ENCODE data around the gene CX3CR1. TPM values are rescaled to one million over a fixed set of nuclear protein-coding genes. Genes with fewer than 3 reads are reported as not detected.
A peak's percentile ranks its signal among the peaks of the same experiment; 100 is the strongest.
"Not testable (repeated sequence)": the region's sequence is repeated elsewhere in the genome, so short reads cannot be mapped to it uniquely, and the experiment has no call there.

The CX3CR1 gene
- total RNA-seq, 1 donor from 2014 or later, result 2.1 TPM

- intact Hi-C loops (cut with DNase I), result no loop called here
- DNase-seq (ENCODE audit: missing footprints) (no peak), ATAC-seq (peak; percentile 52)
These were observed 30.3 kb downstream of the CX3CR1 start for GRCh38 chr3:39249453-39250115.

GRCh38 chr3:39241561-39241960 is 38.3 kb downstream of the CX3CR1 start:
- DNase-seq (ENCODE audit: missing footprints) (no peak), ATAC-seq (no peak)
- intact Hi-C loops (cut with DNase I), result no loop called here

- peak; percentile 36 for ATAC-seq
These were observed 42.8 kb downstream of the CX3CR1 start for GRCh38 chr3:39237027-39237426.

GRCh38 chr3:39234651-39235050 is 45.2 kb downstream of the CX3CR1 start:
- ATAC-seq, result no peak
- DNase-seq (ENCODE audit: missing footprints), result no peak
- intact Hi-C loops (cut with DNase I), result no loop called here

More at GRCh38 chr3:39237027-39237426, 42.8 kb downstream of the CX3CR1 start:
- intact Hi-C loops (cut with DNase I), result no loop called here
- DNase-seq (ENCODE audit: missing footprints), result no peak

- ATAC-seq, result peak; percentile 76
These were observed 47.0 kb downstream of the CX3CR1 start for GRCh38 chr3:39232859-39233258.

GRCh38 chr3:39230453-39230852 is 49.4 kb downstream of the CX3CR1 start:
- ATAC-seq (no peak), DNase-seq (ENCODE audit: missing footprints) (no peak)
- intact Hi-C loops (cut with DNase I), result no loop called here

More at GRCh38 chr3:39232859-39233258, 47.0 kb downstream of the CX3CR1 start:
- intact Hi-C loops (cut with DNase I), result no loop called here
- DNase-seq (ENCODE audit: missing footprints), result no peak

- no peak for ATAC-seq
- intact Hi-C loops (cut with DNase I), result no loop called here
- no peak for DNase-seq (ENCODE audit: missing footprints)
These were observed 51.3 kb downstream of the CX3CR1 start for GRCh38 chr3:39228496-39228895.

- intact Hi-C loops (cut with DNase I); ATAC-seq; DNase-seq (ENCODE audit: missing footprints): not testable (repeated sequence)
These were observed 52.2 kb downstream of the CX3CR1 start for GRCh38 chr3:39227596-39227995.

GRCh38 chr3:39226106-39226741 is 53.6 kb downstream of the CX3CR1 start:
- no peak for DNase-seq (ENCODE audit: missing footprints)
- intact Hi-C loops (cut with DNase I), result no loop called here
- ATAC-seq, result no peak

GRCh38 chr3:39224288-39224687 is 55.5 kb downstream of the CX3CR1 start:
- DNase-seq (ENCODE audit: missing footprints) (no peak), ATAC-seq (no peak)
- intact Hi-C loops (cut with DNase I), result no loop called here

GRCh38 chr3:39222939-39223338 is 56.9 kb downstream of the CX3CR1 start:
- ATAC-seq (no peak), DNase-seq (ENCODE audit: missing footprints) (no peak)
- intact Hi-C loops (cut with DNase I), result no loop called here

GRCh38 chr3:39222462-39222861 is 57.4 kb downstream of the CX3CR1 start:
- intact Hi-C loops (cut with DNase I), result no loop called here
- DNase-seq (ENCODE audit: missing footprints) (no peak), ATAC-seq (no peak)

- DNase-seq (ENCODE audit: missing footprints) (no peak), ATAC-seq (no peak)
- intact Hi-C loops (cut with DNase I), result no loop called here
These were observed 58.7 kb downstream of the CX3CR1 start for GRCh38 chr3:39221141-39221530.

- DNase-seq (ENCODE audit: missing footprints) (no peak), ATAC-seq (peak; percentile 28)
- intact Hi-C loops (cut with DNase I), result no loop called here
These were observed 59.3 kb downstream of the CX3CR1 start for GRCh38 chr3:39220407-39221140.

GRCh38 chr3:39219702-39220101 is 60.1 kb downstream of the CX3CR1 start:
- ATAC-seq (no peak), DNase-seq (ENCODE audit: missing footprints) (no peak)
- intact Hi-C loops (cut with DNase I), result no loop called here

- intact Hi-C loops (cut with DNase I), result no loop called here
- DNase-seq (ENCODE audit: missing footprints) (no peak), ATAC-seq (peak; percentile 64)
These were observed 63.6 kb downstream of the CX3CR1 start for GRCh38 chr3:39216176-39216790.

- no peak for DNase-seq (ENCODE audit: missing footprints)
- intact Hi-C loops (cut with DNase I), result no loop called here
- ATAC-seq, result no peak
These were observed 66.2 kb downstream of the CX3CR1 start for GRCh38 chr3:39213613-39214012.

All from Right ventricle myocardium inferior (tissue), 1 donor.